PC-9 (cell line): Measurements from ENCODE around the gene FAM110A. TPM values are rescaled to one million over a fixed set of nuclear protein-coding genes. Genes with fewer than 3 reads are reported as not detected.

Source experiments
- BruUV-seq: library from RNA; stranded (reverse); fragments of 400-500 nt; replicated peaks from 2 replicates; lab custom pipeline; 2021; lab: Mats Ljungman, UMichigan
- CTCF ChIA-PET: fragments of 300-600 bp; sonication (Branson Sonifier 250); formaldehyde crosslinking; loops from one replicate; lab custom pipeline; 2022; ENCODE audit warnings: antibody characterized with exemption; lab: Charles Lee
- POLR2A ChIA-PET: fragments of 300-600 bp; sonication (Branson Sonifier 250); formaldehyde crosslinking; loops from one replicate; lab custom pipeline; 2022; ENCODE audit warnings: antibody characterized with exemption; ENCODE audit not compliant: unreplicated experiment; lab: Charles Lee
- DNase-seq, 2 experiments: peaks; one replicate each; pipeline versions ENCODE4 v3.0.0 to v3.0.0-alpha.2; 2015 to 2022; ENCODE audit warnings: mixed read lengths in 1 of 2
- H2AFZ ChIP-seq: fragments of 200-600 bp; sonication (generic); 2 replicates; pipeline ENCODE4 v1.8.1; 2017; ENCODE audit warnings: antibody characterized with exemption
- H3F3A ChIP-seq: fragments of 200-600 bp; sonication (generic); 2 replicates; pipeline ENCODE4 v1.8.1; 2017; ENCODE audit warnings: antibody characterized with exemption, mild to moderate bottlenecking, low read depth; ENCODE audit not compliant: insufficient read depth
- H3K27ac ChIP-seq: fragments of 200-600 bp; sonication (generic); 2 replicates; pipeline ENCODE4 v1.6.1; 2016; ENCODE audit warnings: mixed run types
- H3K27me3 ChIP-seq: fragments of 200-600 bp; sonication (generic); 2 replicates; pipeline ENCODE4 v1.6.1; 2016; ENCODE audit warnings: low read depth, mixed run types; ENCODE audit not compliant: insufficient read depth
- H3K36me3 ChIP-seq: fragments of 200-600 bp; sonication (generic); 2 replicates; pipeline ENCODE4 v1.6.1; 2016; ENCODE audit warnings: low read depth, mixed run types
- H3K4me1 ChIP-seq: fragments of 200-600 bp; sonication (generic); replicated peaks from 2 replicates; pipeline ENCODE4 v1.6.1; 2016; ENCODE audit warnings: mixed run types; ENCODE audit not compliant: insufficient read depth
- H3K4me2 ChIP-seq: fragments of 200-600 bp; sonication (generic); 2 replicates; pipeline ENCODE4 v1.6.1; 2017; ENCODE audit warnings: mixed run types
- H3K4me3 ChIP-seq: fragments of 200-600 bp; sonication (generic); 2 replicates; pipeline ENCODE4 v1.6.1; 2016; ENCODE audit warnings: mixed run types
- H3K79me2 ChIP-seq: fragments of 200-600 bp; sonication (generic); 2 replicates; pipeline ENCODE4 v1.6.1; 2017; ENCODE audit warnings: low read depth, mixed run types
- H3K9me2 ChIP-seq: fragments of 200-600 bp; sonication (generic); 2 replicates; pipeline ENCODE4 v1.8.1; 2017; ENCODE audit warnings: mild to moderate bottlenecking; ENCODE audit not compliant: insufficient read depth
- H3K9me3 ChIP-seq: fragments of 200-600 bp; sonication (generic); 2 replicates; pipeline ENCODE4 v1.8.1; 2016; ENCODE audit warnings: low read depth; ENCODE audit not compliant: insufficient read depth
- H4K20me1 ChIP-seq: fragments of 200-600 bp; sonication (generic); 2 replicates; pipeline ENCODE4 v1.8.1; 2017; ENCODE audit not compliant: insufficient read depth
- CTCF ChIP-seq: fragments of 200-600 bp; sonication (generic); conservative IDR thresholded peaks from 2 replicates; pipeline ENCODE4 v1.6.1; 2017; ENCODE audit warnings: mixed run types, antibody characterized with exemption, mild to moderate bottlenecking, moderate library complexity
- EZH2 ChIP-seq: fragments of 200-600 bp; sonication (generic); IDR thresholded peaks from 2 replicates; pipeline ENCODE4 v1.8.0; 2017; ENCODE audit warnings: antibody characterized with exemption, low read depth
- intact Hi-C: fragments of 100-400 bp; cut with micrococcal nuclease; formaldehyde crosslinking; loops from one replicate; pipeline ENCODE4 v1.10.0; 2022; ENCODE audit not compliant: unreplicated experiment
- total RNA-seq: library from RNA; stranded (reverse); gene quantifications from 2 replicates; pipeline ENCODE4 v1.2.3, GENCODE V29; 2021

FAM110A gene
- total RNA-seq, 1 experiment from 2014 or later = 30.8 TPM

DNA sequence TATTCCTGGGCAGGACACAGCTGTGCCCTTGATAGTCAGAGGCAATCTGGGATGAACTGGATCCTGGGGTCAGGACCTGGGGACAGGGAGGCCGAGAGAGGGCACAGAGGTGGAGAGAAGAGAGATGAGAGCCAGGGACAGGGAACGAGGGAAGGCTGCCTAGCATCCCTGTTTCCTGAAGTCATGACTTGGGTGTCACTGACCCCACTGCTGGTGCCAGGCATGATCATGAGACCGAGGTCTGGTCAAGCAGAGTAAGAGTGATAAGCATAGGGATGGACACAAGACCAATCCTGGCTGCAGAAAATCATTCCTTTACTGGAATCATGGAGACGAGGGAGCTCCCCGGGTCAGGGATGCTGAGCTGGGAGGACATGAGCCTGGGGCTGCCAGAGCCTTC, 36.1 kb downstream of the FAM110A start:
- no peaks in the 10 kb centered on the region for H3F3A ChIP-seq
- 0 out of 2 replicates have a peak, but pooled peaks cover 5% of the 10 kb centered on the region for H3K4me1 ChIP-seq
- no peak overlapping the region for H2AFZ ChIP-seq
- DNase-seq = no peak
- H3K9me3 ChIP-seq = no peaks in the 10 kb centered on the region
- ChIA-PET POLR2A (no interaction called here), CTCF (no interaction called here)
- BruUV-seq = no TSS peak
- H3K36me3 ChIP-seq = no peaks in the 10 kb centered on the region
- intact Hi-C loops = no loop called here
- no peaks in the 10 kb centered on the region for H3K79me2 ChIP-seq
- no peak overlapping the region for H3K27ac ChIP-seq
- no peaks in the 10 kb centered on the region for H3K9me2 ChIP-seq
- H3K4me3 ChIP-seq = no peak overlapping the region
- no peak for TF ChIP-seq EZH2
- TF ChIP-seq CTCF = no peak
- no peaks in the 10 kb centered on the region for H4K20me1 ChIP-seq
- no peaks in the 10 kb centered on the region; the same call in 1 of the 2 replicates for H3K27me3 ChIP-seq
- no peak overlapping the region for H3K4me2 ChIP-seq

DNA sequence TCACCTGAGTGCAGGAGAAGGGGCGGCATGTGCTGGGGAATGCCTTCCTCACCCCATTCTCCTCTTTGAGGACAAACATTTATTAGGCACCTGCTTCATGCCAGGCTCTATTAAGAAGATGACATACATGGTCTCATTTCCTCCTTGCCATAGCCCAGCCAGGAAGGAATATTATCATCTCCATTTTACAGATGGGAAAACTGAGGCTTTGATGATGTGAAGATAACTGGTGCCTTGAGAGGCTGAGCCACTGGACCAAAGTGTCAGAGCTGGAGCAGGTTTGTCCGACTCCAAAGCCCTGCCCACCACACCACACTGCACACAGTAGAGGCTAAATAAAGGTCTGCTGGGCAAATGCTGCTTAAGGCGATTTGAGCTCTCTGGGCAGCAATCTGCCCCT, 37.2 kb downstream of the FAM110A start:
- Histone ChIP-seq H2AFZ (no peak overlapping the region), H3K27me3 (no peaks in the 10 kb centered on the region; the same call in 1 of the 2 replicates), H3K79me2 (no peaks in the 10 kb centered on the region), H3K36me3 (no peaks in the 10 kb centered on the region), H3F3A (no peaks in the 10 kb centered on the region), H4K20me1 (no peaks in the 10 kb centered on the region), H3K4me3 (no peak overlapping the region), H3K9me3 (no peaks in the 10 kb centered on the region), H3K4me1 (0 out of 2 replicates have a peak, but pooled peaks cover 5% of the 10 kb centered on the region), H3K9me2 (no peaks in the 10 kb centered on the region), H3K4me2 (no peak overlapping the region), H3K27ac (no peak overlapping the region)
- no peak for DNase-seq
- intact Hi-C loops = no loop called here
- ChIA-PET POLR2A (no interaction called here), CTCF (no interaction called here)
- no TSS peak for BruUV-seq
- TF ChIP-seq CTCF = no peak
- no peak for TF ChIP-seq EZH2

DNA sequence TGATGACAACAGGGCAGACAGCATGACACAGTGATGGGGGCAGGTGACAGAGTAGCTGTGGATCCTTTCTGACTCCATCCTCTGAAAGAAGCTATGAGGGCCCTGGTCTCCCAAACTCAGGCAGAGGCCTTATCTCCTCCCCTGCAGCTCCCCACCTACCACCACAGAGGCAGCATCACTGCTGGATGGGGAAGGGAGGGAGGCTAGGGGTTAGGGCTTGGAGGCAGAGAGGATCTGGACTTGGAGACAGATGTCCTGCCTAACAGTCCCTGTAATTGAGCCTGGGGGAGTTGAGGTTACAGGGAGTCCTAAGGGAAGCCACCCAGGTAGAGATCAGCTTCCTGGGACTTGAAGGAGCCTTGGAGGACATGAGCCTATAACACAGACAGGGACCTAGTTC, 37.9 kb downstream of the FAM110A start:
- Histone ChIP-seq H3K9me3 (no peaks in the 10 kb centered on the region), H4K20me1 (no peaks in the 10 kb centered on the region), H3K27ac (no peak overlapping the region), H3K36me3 (no peaks in the 10 kb centered on the region), H3F3A (no peaks in the 10 kb centered on the region), H3K9me2 (no peaks in the 10 kb centered on the region), H3K27me3 (no peaks in the 10 kb centered on the region; the same call in 1 of the 2 replicates), H3K4me3 (no peak overlapping the region), H2AFZ (no peak overlapping the region), H3K79me2 (no peaks in the 10 kb centered on the region), H3K4me1 (0 out of 2 replicates have a peak, but pooled peaks cover 5% of the 10 kb centered on the region), H3K4me2 (no peak overlapping the region)
- TF ChIP-seq CTCF (no peak), EZH2 (no peak)
- no peak for DNase-seq
- ChIA-PET CTCF (no interaction called here), POLR2A (no interaction called here)
- intact Hi-C loops = no loop called here
- BruUV-seq = no TSS peak
